ENCODE measurements around the gene PLB1. TPM values are rescaled to one million over a fixed set of nuclear protein-coding genes. Genes with fewer than 3 reads are reported as not detected.

The PLB1 gene
- total and polyA plus RNA-seq, 9 of the 15 experiments (the other 6 are each of a cell fraction or from before 2014, with no cell fraction given) = 0.01 to 0.09 (median 0.07) TPM; not detected in 2

DNA sequence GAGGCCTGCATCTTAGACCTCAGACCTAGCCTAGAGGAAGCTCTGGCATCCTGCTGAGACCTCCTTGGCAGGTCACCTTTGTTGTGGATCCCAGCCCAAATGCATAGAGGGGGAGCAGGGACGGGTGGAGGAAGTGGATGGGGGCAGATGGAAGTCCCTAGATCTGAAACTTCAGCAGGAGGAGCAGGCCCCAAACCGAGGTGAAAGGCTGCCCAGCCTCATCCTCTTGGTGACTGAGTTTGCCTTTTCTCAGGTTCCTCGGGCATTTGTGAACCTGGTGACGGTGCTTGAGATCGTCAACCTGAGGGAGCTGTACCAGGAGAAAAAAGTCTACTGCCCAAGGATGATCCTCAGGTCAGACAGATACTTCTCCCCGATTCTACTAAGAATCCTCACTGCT lies 86.3 kb downstream of the PLB1 start:
- Histone ChIP-seq H2AFZ (ENCODE audit: low read depth, low read length) (0 out of 2 replicates have a peak overlapping the region, but pooled peaks have one; percentile 14), H3K79me2 (ENCODE audit: control insufficient read depth, insufficient read depth, low read length) (no peaks in the 10 kb centered on the region), H3K36me3 (ENCODE audit: control insufficient read depth, insufficient read depth, low read length) (no peaks in the 10 kb centered on the region), H4K20me1 (replicated peaks; ENCODE audit: control insufficient read depth, insufficient read depth, low read length) (no peaks in the 10 kb centered on the region), H3K27ac (ENCODE audit: extremely low read depth, low read depth, low read length) (no peak overlapping the region), H3K9me3 (replicated peaks; ENCODE audit: control insufficient read depth, insufficient read depth, low read depth, low read length) (no peaks in the 10 kb centered on the region), H3K9ac (ENCODE audit: insufficient read depth in 1 of 2, low read depth in 2 of 2, low read length in 2 of 2) (no peak overlapping the region; a peak in 1 of 4 replicates), H3K4me3 (no peak overlapping the region), H3K27me3 (ENCODE audit: control insufficient read depth in 2 of 2, insufficient read depth in 2 of 2, low read length in 2 of 2) (no peaks in the 10 kb centered on the region), H3K4me2 (ENCODE audit: insufficient read depth, low read length) (no peak overlapping the region), H3K9me1 (ENCODE audit: control insufficient read depth, insufficient read depth, low read length) (no peaks in the 10 kb centered on the region), H3K4me1 (replicated peaks in 1 of 2; ENCODE audit: control insufficient read depth in 2 of 2, insufficient read depth in 2 of 2, low read length in 2 of 2) (peaks cover 19 to 23% of the 10 kb centered on the region in 2 experiments)
- 54% methylated on average over 6 of the region's 6 CpGs for WGBS (ENCODE audit: insufficient coverage, low coverage, missing lambda C conversion rate)
- BruUV-seq (replicated peaks) = no TSS peak
- CTCF ChIA-PET (ENCODE audit: low intra/inter-chr PET ratio) = no interaction called here
- FAIRE-seq (no peak), DNase-seq (ENCODE audit: extremely low read depth in 1 of 4, low spot score in 3 of 4) (no peak), ATAC-seq (no peak)
- intact Hi-C loops (cut with micrococcal nuclease) (loop anchor here (10.0 kb wide), 1 partner anchor 613 kb away; no protein-coding TSS in a partner anchor), in situ Hi-C loops (cut with MboI) (loop anchor here (25.0 kb wide), 1 partner anchor 180 kb away; the partner anchor contains the start of gene PPP1CB)
- TF ChIP-seq, protein P1, sequence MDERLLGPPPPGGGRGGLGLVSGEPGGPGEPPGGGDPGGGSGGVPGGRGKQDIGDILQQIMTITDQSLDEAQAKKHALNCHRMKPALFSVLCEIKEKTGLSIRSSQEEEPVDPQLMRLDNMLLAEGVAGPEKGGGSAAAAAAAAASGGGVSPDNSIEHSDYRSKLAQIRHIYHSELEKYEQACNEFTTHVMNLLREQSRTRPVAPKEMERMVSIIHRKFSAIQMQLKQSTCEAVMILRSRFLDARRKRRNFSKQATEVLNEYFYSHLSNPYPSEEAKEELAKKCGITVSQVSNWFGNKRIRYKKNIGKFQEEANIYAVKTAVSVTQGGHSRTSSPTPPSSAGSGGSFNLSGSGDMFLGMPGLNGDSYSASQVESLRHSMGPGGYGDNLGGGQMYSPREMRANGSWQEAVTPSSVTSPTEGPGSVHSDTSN (CRISPR knock-in tag; IDR thresholded peaks at IDR 0.05; ENCODE audit: low read depth) = 0 out of 2 replicates have a peak, but pooled peaks have one; percentile 4
- TF ChIP-seq, protein P1 (tag; conservative IDR thresholded peaks at IDR 0.05; ENCODE audit: low read depth) = no peak
- TF ChIP-seq, protein P2, sequence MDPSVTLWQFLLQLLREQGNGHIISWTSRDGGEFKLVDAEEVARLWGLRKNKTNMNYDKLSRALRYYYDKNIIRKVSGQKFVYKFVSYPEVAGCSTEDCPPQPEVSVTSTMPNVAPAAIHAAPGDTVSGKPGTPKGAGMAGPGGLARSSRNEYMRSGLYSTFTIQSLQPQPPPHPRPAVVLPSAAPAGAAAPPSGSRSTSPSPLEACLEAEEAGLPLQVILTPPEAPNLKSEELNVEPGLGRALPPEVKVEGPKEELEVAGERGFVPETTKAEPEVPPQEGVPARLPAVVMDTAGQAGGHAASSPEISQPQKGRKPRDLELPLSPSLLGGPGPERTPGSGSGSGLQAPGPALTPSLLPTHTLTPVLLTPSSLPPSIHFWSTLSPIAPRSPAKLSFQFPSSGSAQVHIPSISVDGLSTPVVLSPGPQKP (CRISPR knock-in tag; IDR thresholded peaks at IDR 0.05) = no peak
- TF ChIP-seq ZFX (CRISPR knock-in tag; IDR thresholded peaks at IDR 0.05) (peak; percentile 53), NFE2 (IDR thresholded peaks at IDR 0.05; ENCODE audit: low read depth) (no peak)
- POLR2A ChIA-PET = no interaction called here

Measured in K562 (cell line).